Stimulated activated CD4-positive, alpha-beta T cell treated with anti-CD3 and anti-CD28 coated beads, Interleukin-4, amount 100 ng/mL, for 1 hour (primary cell): Measurements from ENCODE around the gene DCDC1.

Experiments
- DNase-seq: peaks from one replicate; pipeline ENCODE4 v3.0.0-alpha.2; 2020

DCDC1 gene

DNA sequence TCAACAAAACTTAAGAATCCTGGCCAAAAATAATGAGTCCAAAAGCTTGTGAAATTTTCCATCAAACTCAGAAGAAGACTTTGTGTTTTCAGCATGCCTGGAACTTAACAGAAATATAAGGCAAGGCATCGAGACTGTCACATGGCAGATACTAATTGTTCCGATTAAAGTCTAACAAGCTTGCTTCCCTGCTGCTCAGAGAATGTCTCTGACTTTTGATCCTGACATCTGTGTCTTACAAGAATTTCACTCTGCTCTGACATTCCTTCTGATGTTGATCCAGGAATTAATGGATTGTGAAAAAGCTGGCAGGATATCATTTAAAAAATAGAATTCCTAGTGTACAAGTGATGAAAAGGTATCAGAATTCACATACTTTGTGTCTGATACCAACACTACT lies 170.2 kb downstream of the DCDC1 start:
- DNase-seq, result no peak

DNA sequence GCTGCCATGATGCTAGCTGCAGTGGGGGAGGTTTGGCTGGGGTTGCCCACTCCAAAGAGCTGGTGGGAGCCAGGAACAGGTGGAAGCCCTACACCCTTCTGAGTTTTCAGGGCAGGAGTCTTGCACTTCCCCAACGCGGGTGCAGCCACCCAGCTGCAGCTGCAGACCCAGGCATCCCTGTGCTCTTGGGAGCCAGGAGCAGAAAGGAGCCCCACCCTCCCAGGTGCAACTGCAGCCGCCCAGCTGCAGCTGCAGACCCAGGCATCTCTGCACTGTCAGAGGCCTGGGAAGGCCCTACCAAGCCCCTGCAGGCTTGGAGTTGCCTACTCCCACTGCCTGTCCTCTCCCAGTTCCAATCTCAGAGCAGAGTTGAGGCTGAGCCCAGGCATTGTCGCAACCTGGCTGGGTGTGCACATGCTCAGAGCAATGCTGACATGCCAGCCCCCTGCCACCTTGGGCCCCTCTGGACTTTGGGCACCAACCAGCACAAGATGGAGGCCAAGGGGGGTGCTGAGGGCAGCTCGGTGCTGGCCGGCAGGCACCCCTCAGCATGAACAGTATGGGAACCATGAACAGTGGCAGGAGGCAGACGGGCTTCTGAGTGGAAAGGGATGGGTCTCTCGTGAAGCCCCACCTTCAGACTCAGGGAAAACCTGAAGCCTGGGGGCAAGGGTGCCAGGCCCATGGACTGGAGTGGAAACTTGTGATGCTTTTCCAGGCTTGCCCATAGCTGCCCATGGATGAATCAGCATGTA lies 195.4 kb downstream of the DCDC1 start:
- no peak for DNase-seq

DNA sequence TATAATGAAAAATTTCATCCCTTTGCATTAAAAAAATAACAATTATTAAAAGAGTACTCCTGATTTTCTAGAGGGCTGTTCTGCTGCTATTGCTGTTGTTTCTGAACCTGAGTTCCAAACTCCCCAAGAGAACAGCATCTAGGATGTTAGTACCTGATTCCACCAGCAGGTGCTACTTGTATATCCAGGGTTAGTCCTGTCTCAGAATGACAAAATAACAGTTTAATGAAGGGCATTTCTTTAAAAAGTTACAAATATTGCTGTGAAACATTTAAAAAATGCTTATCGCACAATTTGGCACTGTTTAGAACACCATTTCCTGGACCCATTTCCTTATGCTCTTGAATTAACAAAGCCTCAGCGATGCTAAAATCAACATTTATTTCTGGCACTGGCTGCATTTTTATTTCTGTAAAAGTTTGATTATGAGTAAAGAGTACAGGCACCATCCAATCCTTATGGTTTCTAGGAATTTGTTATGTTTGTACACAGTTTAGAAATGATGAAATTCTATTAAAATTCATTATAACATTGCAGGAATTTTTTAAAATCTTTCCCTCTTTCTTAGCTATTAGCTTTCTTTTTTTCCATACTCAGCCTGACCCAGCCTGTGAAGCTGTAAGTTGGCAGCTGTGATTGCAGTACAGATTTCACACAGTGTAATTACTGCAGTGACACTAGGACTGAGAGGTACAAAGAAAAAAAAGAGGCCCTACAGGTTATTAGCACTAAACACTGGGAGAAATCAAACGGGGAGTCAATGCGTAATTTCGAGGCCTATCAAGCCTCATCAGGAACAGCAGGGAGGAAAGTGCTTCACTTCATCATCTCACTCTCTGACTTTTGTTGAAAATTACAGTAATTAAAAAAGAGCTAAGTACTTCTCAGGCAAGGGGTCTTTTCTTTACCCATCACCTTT lies 208.8 kb downstream of the DCDC1 start:
- no peak for DNase-seq

DNA sequence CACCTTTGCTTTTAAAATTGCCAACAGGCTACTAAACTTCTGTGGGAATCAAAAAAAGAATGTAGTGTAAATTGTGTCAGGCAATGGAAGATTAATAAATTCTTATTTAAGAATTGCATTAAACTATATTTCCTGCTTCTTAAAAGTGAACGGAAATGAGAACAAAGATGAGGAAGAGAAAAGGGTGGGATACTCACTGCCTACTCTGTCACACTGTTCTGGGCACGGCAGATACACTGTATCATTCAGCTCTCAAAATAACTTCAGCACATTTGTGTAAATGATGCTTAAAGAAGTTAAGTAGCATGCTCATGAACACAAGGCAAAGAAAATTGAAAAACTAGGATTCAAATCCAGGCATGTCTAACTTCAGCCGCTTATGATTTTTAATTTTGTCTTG lies 218.7 kb downstream of the DCDC1 start:
- DNase-seq, result no peak

DNA sequence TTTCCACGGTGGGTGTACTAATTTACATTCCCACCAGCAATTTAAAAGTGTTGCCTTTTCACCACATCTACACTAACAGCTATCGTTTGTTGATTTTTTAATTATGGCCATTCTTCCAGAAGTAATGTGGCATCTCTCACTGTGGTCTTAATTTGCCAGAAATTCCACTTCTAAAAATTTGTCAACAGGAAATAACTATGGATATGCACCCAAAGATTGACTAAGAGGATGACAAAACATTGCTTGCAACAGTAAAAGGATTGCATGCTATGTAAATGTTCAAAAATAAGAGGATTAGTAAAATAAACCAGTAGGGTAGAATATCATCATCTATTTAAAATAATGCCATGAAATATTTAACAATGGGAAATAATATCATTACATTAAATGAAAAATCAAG lies 219.5 kb downstream of the DCDC1 start:
- DNase-seq, result no peak

DNA sequence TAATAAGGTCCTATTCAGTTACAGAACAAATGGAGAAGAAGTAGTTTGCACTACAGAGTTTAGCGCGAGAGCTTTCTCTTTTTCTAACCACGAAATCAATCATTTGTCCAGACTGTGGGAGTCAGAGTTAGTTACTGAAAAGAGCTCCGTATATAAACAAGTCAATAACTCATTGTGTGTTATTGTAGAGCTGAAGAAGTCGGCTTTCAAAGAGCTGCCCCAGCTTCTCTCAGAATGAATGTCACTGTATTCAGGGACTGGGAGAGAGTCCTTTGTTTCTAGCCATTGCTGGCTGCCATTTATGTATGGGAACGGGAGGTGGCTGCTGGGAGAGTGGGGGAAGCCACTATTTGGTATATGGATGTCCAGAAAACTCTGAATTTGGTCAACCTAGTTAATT lies 227.8 kb downstream of the DCDC1 start:
- no peak for DNase-seq

DNA sequence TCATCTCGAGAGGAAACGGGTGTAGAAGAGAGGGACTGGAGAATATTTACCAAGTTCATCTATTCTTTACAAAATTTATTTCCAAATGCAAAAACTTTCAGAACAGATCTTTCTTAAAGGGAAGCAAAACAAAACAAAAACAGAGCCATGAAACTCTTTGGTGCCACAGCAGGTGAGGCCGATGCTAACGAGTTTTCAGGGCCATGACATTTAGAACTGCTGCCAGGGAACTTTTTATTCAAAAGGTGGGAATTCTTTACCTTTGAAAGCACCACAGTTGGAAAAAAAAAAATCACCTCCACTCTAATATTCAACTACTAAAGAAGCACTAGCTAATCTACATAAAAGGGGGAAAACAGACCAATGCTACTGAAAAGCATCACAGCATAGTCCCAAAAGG lies 230.1 kb downstream of the DCDC1 start:
- no peak for DNase-seq

DNA sequence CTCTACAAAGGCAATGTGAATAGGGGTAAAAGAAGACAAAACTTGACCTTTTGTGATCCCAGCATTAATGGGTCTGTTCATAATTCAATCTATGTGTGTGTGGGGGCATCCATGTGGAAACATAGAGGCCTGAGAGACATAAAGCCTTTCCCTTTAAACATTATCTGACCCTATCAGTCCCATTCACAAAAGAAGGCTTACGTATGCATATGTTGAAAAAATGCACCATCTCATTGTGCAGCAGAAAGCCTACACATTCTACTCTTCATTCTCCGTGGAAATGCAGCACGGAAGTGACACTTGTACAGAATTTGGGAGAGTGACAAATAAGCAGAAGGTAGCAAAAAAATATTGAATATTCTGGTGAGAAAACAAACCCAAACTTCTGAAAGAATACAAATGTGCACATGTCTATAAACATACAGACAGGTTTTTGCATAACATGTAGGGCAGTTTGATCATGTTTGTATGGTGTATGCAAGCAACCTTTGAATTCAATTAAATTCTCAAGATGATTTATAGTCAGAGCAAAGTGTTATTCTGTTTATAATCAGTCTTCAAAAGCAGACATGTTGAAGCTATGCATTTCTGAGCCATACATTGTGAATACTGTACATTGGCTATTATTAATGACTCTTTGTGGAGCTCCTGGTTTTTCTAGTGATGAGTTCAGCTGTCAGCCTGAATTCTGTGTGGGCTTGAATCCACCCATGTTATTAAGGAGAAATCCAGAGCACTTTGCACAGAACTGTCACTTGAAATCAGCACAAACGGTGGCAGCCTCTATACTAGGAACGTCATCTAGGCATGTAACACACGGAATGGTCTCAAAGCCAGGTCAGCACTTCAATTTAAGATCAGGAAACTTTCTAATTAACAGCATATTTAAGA lies 236.8 kb downstream of the DCDC1 start:
- no peak for DNase-seq

DNA sequence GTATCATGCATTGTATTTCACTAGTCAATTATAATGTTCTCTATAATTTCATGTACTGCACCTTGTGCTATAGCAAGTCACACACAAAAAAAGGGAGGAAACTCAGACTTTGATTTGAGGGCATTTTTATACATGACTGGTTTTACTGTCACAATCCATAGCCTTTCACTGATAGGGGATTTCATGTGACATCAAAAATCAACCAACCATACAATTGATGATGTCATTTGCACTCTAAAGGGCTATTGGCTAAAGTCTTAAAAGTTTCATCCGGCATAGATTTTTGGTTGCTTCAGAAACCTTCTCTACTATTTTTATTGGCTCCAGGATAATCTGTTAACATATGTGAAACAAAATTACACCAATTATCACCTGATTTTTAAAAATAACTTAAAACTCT lies 237.8 kb downstream of the DCDC1 start:
- DNase-seq, result no peak

DNA sequence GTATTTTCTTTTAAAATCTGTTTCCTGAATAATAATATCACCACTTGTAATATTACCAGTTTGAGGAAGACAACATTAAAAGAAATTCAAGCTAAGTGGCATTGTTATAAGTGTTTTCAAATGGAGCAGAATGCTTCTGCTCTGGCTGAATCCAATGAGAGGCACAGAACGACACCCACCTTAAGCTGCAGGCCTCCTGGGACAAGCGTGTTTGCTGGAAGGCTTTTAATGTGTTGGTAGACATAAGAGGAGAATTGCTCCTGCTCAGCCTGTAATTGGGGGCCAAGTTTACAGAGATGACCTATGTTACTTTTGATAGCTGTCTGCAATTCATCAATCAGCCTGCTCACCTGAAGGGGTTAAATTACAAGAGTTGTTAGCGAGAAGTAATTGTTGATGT lies 242.2 kb downstream of the DCDC1 start:
- no peak for DNase-seq

DNA sequence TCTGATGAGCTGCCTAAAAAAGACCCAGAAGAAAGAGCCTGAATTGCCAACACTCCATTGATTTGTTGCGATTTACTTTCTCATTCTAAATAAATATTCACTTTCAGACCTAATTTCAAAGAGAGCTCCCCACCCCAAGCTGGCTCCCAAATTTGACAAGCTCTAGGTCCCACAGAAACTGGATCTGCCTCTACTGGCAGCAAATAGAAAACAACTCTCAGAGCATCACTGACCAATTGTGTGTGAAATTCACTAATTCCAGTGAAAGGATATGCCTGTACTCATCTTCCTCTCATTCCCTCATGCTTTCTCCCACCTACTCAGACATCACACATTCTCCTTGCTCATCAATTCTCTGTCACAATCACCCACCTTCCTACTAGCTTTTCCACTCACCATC lies 249.1 kb downstream of the DCDC1 start:
- DNase-seq, result no peak

DNA sequence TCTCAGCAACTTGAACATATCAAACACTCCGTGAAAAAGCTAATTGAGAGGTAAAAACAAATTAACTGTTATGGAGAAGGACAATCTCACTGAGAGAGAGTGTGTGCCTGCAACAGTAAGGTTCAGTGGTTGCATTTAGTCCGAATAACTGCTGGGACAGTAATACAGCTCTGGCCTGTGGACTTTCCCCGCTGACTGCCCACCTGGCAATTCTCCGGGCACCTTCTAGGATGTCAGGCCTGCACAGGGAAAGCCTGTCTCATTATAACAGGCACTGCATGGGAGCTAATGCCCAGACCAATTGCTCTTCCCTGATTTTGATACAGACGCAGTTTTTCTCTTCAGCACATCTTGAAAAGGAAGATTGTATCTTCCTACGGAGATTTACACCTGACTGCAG lies 251.0 kb downstream of the DCDC1 start:
- no peak for DNase-seq

DNA sequence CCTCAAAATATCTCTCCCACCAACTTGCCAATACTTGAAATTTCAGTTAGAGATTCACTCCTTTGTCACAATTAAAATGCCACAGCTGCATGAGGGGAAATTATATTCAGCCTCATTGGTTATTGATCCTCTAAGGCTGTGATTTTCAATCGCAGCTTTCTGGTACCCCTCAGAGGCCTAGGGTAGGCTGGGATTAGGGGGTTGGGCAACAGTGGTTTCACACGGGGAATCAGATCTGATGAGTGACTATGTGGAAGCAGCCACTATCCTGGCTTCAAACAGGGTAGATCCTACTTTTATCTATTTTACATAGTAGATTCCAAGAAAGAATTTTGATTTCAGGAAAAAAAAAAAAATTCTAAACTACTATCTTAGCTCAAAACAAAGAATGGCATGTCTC lies 252.5 kb downstream of the DCDC1 start:
- no peak for DNase-seq

DNA sequence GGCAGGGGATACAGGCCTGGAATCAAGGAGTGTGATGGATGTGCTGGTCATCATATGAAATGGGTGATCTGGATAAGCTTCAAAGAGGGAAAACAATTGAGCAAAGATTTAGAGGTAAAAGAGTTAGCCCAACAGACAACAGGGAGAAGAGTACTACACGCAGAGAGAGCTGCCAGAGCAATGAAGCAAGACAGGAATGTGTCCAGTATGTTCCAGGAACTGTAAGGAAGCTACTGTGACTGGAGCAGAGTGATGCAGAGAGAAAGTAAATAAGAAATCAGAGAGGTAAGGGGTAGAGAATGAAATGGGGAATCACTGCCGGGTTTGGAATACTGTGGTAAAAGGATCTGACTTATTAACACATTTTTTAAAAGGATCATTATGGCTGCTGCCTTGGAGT lies 255.1 kb downstream of the DCDC1 start:
- DNase-seq, result no peak

DNA sequence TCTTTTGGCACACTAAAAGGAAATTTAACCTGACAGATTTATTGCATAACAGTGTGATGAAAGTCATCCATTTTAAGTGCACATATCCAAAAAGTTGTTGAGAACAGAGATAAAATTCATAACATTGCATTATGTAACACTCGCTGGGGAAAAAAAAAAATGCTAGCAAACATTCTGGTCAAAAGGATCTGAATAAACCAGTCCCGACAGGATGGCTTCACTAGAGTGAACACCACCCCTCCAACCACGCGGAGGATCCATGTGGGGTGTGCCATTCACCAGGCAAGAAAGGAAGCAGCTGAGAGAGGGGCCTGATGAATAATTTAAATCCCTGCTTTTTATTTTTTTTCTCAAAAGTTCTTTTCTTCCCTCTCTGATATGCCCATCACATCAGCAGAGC lies 258.7 kb downstream of the DCDC1 start:
- DNase-seq, result no peak

DNA sequence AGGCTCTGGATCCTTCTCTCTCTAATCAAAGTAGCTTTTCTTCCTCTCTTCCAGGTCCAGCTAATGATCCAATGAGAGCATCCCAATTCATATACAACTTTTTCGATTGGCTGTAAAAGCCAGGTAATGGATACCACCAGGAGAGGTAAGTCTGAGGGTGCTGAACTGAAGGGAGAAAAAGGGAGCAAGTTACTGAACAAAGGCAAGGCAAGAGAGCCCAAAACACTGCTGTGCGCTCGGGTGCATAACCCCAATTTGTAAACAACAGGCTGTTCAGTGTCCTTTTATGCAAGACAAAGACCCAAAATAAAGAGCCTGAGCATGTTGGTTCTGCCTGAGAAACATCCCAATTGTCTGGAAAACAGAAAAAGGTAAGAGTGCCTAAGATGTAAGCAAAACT lies 260.1 kb downstream of the DCDC1 start:
- DNase-seq, result no peak

DNA sequence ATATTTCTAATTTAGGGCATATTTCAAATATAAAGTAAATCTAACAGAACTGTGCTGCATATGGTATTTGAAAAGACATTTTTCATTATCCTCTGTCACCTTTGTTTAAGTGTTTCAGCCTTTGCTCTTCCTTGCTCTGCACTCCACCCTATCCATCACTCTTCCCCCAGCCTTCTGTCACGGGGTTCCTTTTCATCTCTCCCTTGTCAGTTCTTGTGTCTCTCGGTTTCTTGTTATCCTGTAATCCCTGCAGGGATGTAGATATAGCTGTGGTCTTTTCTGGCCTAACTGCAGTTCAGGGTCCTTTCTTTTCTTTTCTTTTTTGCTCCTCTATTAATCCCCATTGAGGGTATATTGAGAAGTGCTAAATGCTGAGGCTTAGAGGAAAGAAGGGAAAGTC lies 261.9 kb downstream of the DCDC1 start:
- no peak for DNase-seq

DNA sequence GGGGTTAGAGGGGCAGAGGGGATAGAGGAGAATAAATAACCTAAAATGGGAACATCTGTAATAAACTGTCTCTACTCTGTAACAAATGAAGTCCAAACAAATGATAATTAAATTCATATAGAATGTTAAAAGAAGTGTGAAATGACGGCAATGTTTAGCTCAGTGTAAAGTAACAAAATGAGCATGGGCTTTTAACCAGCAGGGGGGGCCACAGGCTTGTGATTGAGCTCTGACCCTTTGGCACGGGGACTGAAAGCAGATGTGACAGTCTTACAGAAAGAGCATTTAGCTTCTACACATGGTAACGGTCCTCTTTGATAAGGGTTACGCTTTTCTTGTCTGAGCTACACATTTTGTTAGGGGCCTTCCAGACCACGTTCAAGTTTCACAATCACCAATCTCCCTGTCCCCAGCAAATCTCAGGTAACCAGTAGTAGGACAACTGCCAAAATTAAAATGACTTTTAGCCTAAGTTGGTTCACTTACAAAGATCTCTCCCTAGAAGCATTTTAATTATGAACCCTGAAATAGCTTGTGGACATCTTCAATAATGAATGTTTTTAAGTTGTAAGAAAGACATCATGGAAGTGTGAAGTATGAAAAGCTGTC lies 262.5 kb downstream of the DCDC1 start:
- DNase-seq, result peak; percentile 31

DNA sequence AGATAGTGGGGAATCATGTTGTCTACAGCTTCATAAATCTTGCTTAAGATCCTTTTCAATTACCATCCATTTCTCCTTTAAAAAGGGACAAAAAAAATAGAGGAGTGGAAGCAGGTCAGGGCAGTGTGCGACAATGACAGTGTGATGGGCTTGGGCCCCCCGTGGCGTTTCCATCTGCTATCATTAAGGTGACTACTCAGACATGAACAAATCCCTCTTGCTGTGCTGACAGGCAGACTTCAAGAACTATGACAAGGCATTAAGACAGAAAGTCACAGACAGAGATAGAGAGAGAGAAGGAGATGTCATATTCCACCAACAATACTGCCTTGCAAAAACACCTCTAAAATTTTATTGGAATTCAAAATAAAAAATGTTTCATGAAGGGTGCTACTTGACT lies 263.2 kb downstream of the DCDC1 start:
- DNase-seq, result no peak

DNA sequence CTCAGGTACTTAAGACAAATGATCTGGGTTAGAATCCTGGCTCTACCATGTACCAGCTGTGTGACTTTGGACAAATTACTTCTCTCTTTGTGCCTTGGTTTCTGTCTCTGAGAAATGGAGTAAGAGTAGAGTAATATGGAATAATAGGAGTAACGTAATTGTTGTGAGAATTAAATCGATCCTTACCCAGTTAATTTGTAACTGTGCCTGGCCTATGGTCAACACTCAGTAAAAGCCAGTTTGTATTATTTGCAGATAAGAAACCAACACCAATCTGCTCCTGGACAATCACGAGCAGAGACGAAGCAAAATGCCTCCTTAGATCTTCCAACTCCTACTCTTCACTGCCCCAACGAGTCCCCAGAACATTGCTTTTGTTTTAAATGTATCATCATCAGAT lies 266.7 kb downstream of the DCDC1 start:
- DNase-seq, result no peak

DNA sequence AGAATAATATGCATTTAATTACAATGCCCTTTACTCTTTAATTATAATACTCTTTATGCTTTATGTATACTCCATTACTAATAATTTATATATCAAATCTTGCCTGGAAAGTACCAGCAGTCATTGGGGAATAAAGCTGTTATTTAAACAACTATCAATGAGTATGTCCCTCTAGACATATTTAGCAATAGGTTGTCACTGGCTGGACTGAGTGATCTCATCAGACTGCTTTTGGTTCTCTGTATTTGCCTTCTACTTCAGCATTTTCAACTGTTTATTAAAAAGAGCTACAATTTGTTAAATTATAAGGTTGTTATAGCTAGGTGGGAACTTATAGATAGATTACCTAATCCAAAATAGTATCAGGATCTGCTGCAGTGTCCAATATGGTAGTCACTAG lies 267.2 kb downstream of the DCDC1 start:
- no peak for DNase-seq

DNA sequence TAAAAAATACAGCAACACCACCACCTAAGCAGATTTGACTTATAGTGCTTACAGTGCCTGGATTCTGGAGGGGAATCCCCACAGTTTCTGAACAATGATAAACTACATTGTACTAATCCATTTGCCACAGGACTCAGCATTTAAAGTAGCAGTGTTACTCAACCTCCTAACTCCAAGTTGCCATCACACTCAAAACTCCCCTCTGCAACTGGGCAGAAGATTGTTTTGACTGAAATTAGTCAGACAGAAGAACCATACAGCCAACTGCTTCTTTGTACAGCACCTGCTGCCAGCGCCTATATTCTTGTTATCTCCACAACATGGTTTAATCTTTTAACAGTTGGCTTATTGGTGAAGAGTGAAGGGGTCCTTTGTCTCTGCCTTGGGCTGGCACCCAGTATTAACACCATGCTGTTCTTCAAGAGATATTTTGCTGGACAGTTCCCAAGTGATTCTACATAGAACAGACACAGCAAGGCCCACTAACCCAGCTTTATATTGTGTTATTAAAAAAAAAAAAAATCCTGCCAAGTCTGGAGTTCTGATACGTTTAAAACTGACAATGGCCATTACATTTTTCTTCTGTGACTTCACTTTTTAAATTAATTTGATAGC lies 273.2 kb downstream of the DCDC1 start:
- no peak for DNase-seq

DNA sequence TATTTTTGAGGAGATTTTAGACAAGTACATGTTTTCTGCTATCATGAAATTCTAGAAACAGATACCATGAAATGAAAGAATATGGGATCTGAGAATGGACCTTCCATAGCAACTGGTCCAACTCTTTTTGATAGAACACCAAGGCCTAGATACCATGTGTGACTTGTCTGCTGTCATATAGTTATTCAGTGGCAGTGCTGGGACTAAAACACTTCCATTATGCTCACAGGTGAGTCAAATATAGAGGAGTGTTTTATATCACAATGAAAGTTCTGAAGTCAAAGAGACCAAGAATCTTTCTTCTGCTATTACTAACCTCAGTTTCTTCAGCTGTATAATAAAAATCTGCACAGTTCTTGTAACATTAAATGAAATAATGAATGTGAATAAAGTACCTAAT lies 276.9 kb downstream of the DCDC1 start:
- DNase-seq, result no peak
